HepG2 (cell line): ENCODE measurements around the gene PDILT. TPM values are rescaled to one million over a fixed set of nuclear protein-coding genes. Genes with fewer than 3 reads are reported as not detected.

Experiments
- ATAC-seq: fragments of 200-7000 bp; cut with Tn5 transposase; 3 replicates; pipeline ENCODE4 v1.9.1; 2020; ENCODE audit warnings: mild to moderate bottlenecking, moderate library complexity
- BruUV-seq: library from RNA; stranded (reverse); fragments of 400-500 nt; replicated peaks from 2 replicates; lab custom pipeline; 2021; lab: Mats Ljungman, UMichigan
- CTCF ChIA-PET: fragments of 300-600 bp; formaldehyde crosslinking; extraction: SDS; loops from one replicate; lab custom pipeline; 2021; ENCODE audit warnings: low total read pairs, inconsistent platforms, low intra/inter-chr PET ratio; lab: Yijun Ruan, JAX
- POLR2A ChIA-PET: fragments of 350-600 bp; sonication (Branson Sonifier 250); formaldehyde crosslinking; loops from one replicate; lab custom pipeline; 2020; ENCODE audit warnings: antibody characterized with exemption, inconsistent platforms; lab: Yijun Ruan, JAX
- DNase-seq: peaks from one replicate; pipeline ENCODE4 v3.0.0-alpha.2; 2015; ENCODE audit warnings: low spot score
- FAIRE-seq: peaks from 3 replicates; lab custom pipeline; 2011; peaks lifted over from hg19 to GRCh38; lab: Jason Lieb, UNC
- H2AFZ ChIP-seq: one replicate; pipeline ENCODE4 v1.6.1; 2011; ENCODE audit warnings: low read length, inconsistent platforms
- H3K27ac ChIP-seq: fragments of 300-600 bp; 3 replicates; pipeline ENCODE4 v1.8.0; 2011; ENCODE audit warnings: mixed run types, mild to moderate bottlenecking, mixed read lengths, low read length, inconsistent platforms; ENCODE audit not compliant: insufficient read depth; ENCODE audit errors: extremely low read length
- H3K27me3 ChIP-seq, 2 experiments: fragments of 200-600 bp in 1 of 2; 2 replicates in 1 of 2; 3 replicates in 1 of 2; pipeline versions ENCODE4 v1.6.0 to v1.8.0; 2011; ENCODE audit warnings: low read length in 2 of 2, mild to moderate bottlenecking in 2 of 2, moderate library complexity in 2 of 2, inconsistent platforms in 1 of 2; ENCODE audit not compliant: insufficient read depth in 2 of 2, control insufficient read depth in 1 of 2
- H3K36me3 ChIP-seq, 2 experiments: fragments of 200-600 bp in 1 of 2; replicated peaks in 1 of 2; 2 replicates in 1 of 2; 3 replicates in 1 of 2; pipeline versions ENCODE4 v1.5.1 to v1.8.0; 2011; ENCODE audit warnings: low read length in 2 of 2, inconsistent platforms in 1 of 2; ENCODE audit not compliant: insufficient read depth in 2 of 2, control insufficient read depth in 1 of 2
- H3K4me1 ChIP-seq: 2 replicates; pipeline ENCODE4 v1.5.1; 2012; ENCODE audit warnings: low read length, inconsistent platforms; ENCODE audit not compliant: insufficient read depth
- H3K4me2 ChIP-seq: 2 replicates; pipeline ENCODE4 v1.6.0; 2011; ENCODE audit warnings: low read depth, low read length, inconsistent platforms
- H3K4me3 ChIP-seq, 3 experiments: fragments of 200-600 bp in 1 of 3; sonication (generic), shearing (Covaris generic) in 1 of 3; replicated peaks in 1 of 3; 2 replicates each; pipeline ENCODE4 v1.5.1; 2011 to 2016; ENCODE audit warnings: low read length in 3 of 3, inconsistent platforms in 2 of 3, low read depth in 2 of 3, mild to moderate bottlenecking in 2 of 3, control low read depth in 1 of 3, mixed read lengths in 1 of 3; ENCODE audit not compliant: insufficient read depth in 1 of 3
- H3K79me2 ChIP-seq: one replicate; pipeline ENCODE4 v1.6.1; 2011; ENCODE audit warnings: low read length, inconsistent platforms; ENCODE audit not compliant: insufficient read depth
- H3K9ac ChIP-seq: 2 replicates; pipeline ENCODE4 v1.6.0; 2011; ENCODE audit warnings: mild to moderate bottlenecking, low read depth, low read length, inconsistent platforms; ENCODE audit not compliant: insufficient read depth
- H3K9me3 ChIP-seq: 2 replicates; pipeline ENCODE4 v1.5.1; 2012; ENCODE audit warnings: mild to moderate bottlenecking, low read length
- H4K20me1 ChIP-seq: 2 replicates; pipeline ENCODE4 v1.6.0; 2011; ENCODE audit warnings: inconsistent platforms, mild to moderate bottlenecking, low read length, moderate library complexity; ENCODE audit not compliant: insufficient read depth
- CCAR2 ChIP-seq: fragments of 200-400 bp; formaldehyde crosslinking; optimal IDR thresholded peaks from 2 replicates; pipeline ENCODE3; 2018; ENCODE audit warnings: low read depth, mild to moderate bottlenecking, low read length, moderate library complexity
- GTF2F1 ChIP-seq: fragments of 150-350 bp; IDR thresholded peaks from 2 replicates; pipeline ENCODE4 v1.6.1; 2014; ENCODE audit warnings: low read length
- JARID2 ChIP-seq: sonication (generic); formaldehyde crosslinking; IDR thresholded peaks from 2 replicates; pipeline ENCODE4 v1.8.1; 2023; ENCODE audit warnings: missing genetic modification reagents, inconsistent platforms; ENCODE audit not compliant: insufficient replicate concordance
- MIER3 ChIP-seq: IDR thresholded peaks from 2 replicates; pipeline ENCODE4 v1.6.1; 2016; ENCODE audit warnings: missing compliant biosample characterization, borderline replicate concordance
- NR1H2 ChIP-seq: sonication (generic); formaldehyde crosslinking; IDR thresholded peaks from 2 replicates; pipeline ENCODE4 v1.8.1; 2022; ENCODE audit warnings: low read depth, missing genetic modification reagents, borderline replicate concordance
- RAD21 ChIP-seq: fragments of 450-650 bp; formaldehyde crosslinking; IDR thresholded peaks from 2 replicates; pipeline ENCODE4 v1.5.0; 2020; ENCODE audit warnings: mild to moderate bottlenecking
- RCOR2 ChIP-seq: IDR thresholded peaks from 2 replicates; pipeline ENCODE4 v1.6.1; 2016; ENCODE audit warnings: missing biosample characterization, missing genetic modification reagents
- SAFB2 ChIP-seq: sonication (generic); formaldehyde crosslinking; IDR thresholded peaks from 2 replicates; pipeline ENCODE4 v1.5.1; 2020; ENCODE audit warnings: missing genetic modification reagents, low read depth, mild to moderate bottlenecking, borderline replicate concordance
- SNAI1 ChIP-seq: sonication (generic); formaldehyde crosslinking; IDR thresholded peaks from 2 replicates; pipeline ENCODE4 v1.5.0; 2020; ENCODE audit warnings: mild to moderate bottlenecking, missing genetic modification reagents, borderline replicate concordance
- SRY ChIP-seq: sonication (generic); formaldehyde crosslinking; IDR thresholded peaks from 2 replicates; pipeline ENCODE4 v1.8.0; 2022; ENCODE audit warnings: mild to moderate bottlenecking, missing genetic modification reagents
- ZXDC ChIP-seq: sonication (generic); formaldehyde crosslinking; IDR thresholded peaks from 2 replicates; pipeline ENCODE4 v1.5.0; 2020; ENCODE audit warnings: mild to moderate bottlenecking, missing genetic modification reagents
- WGBS: methylation state at CpG from one replicate; pipeline ENCODE4 v1.1.6; 2017; ENCODE audit warnings: low lambda C conversion rate; 5-methylcytosine and 5-hydroxymethylcytosine counted together
- in situ Hi-C: cut with HindIII; loops from 2 replicates; pipeline ENCODE4 v1.10.0; 2017; ENCODE audit warnings: low pct_unique_long_range_greater_than_20kb; ENCODE audit not compliant: extremely low pct_ligation_motif_present
- intact Hi-C: fragments of 100-400 bp; cut with micrococcal nuclease; formaldehyde crosslinking; loops from one replicate; pipeline ENCODE4 v1.10.0; 2022; ENCODE audit not compliant: unreplicated experiment
- polyA plus RNA-seq, 8 experiments: library from polyadenylated mRNA; depleted of rRNA in 3 of 8; stranded (reverse) in 7 of 8; unstranded in 1 of 8; fragments of >200 nt; fragmentation: Illumina TruSeq in 4 of 8; extraction: Trizol in 4 of 8; gene quantifications; 2 replicates each; pipeline versions ENCODE4 v1.2.1 to v1.2.3, GENCODE V29; 2011 to 2016; ENCODE audit warnings: low read depth in 4 of 8, missing spikeins in 1 of 8, mixed read lengths in 1 of 8; ENCODE audit not compliant: insufficient read depth in 1 of 8
- total RNA-seq, 5 experiments: library from RNA; depleted of rRNA; stranded (reverse); fragments of >200 nt; fragmentation: Illumina TruSeq; extraction: Trizol; gene quantifications; 2 replicates each; pipeline ENCODE4 v1.2.3, GENCODE V29; 2016; ENCODE audit warnings: low read depth in 1 of 5
- TF ChIP-seq, protein P1 (sequence below): IDR thresholded peaks from 2 replicates; pipeline ENCODE4 v1.4.0; 2020; ENCODE audit warnings: mild to moderate bottlenecking, missing genetic modification reagents
- TF ChIP-seq, protein P2 (sequence below): sonication (generic); formaldehyde crosslinking; IDR thresholded peaks from 2 replicates; pipeline ENCODE4 v1.8.0; 2022; ENCODE audit warnings: missing genetic modification reagents, low read depth, mild to moderate bottlenecking, borderline replicate concordance
- TF ChIP-seq, protein P3 (sequence below): sonication (generic); formaldehyde crosslinking; IDR thresholded peaks from 2 replicates; pipeline ENCODE4 v1.4.0; 2020; ENCODE audit warnings: missing genetic modification reagents

PDILT gene
- total and polyA plus RNA-seq, 2 of the 13 experiments (the other 11 are each of a cell fraction or from before 2014, with no cell fraction given) = not detected

DNA sequence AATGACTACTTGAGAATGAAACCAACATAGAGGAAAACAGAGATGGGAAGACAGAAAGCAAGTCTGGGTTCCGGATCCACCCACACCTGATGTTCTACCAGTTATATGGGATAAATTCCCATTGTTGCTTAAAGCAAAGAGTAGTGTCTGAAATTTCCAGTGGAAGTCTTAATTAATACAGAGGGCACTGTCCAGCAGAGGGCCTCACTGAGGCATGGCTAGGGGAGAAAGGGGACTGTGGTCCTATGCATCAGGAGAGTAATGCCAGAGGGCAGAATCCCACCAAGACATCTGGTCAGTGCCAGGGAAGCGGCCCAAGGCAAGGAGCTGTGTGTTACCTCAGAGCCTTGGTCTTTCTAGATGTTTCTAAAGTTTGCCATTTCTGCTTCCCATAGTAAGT, 44.5 kb downstream of the PDILT start:
- no TSS peak for BruUV-seq
- no peaks in the 10 kb centered on the region for H4K20me1 ChIP-seq
- H3K27me3 ChIP-seq = peaks cover 0 to 24% of the 10 kb centered on the region in 2 experiments; a peak in 2 of 5 replicates
- no peak overlapping the region for H3K9ac ChIP-seq
- POLR2A ChIA-PET = no interaction called here
- peak; percentile 39 for DNase-seq
- H3K36me3 ChIP-seq = no peaks in the 10 kb centered on the region
- no peaks in the 10 kb centered on the region for H3K9me3 ChIP-seq
- ATAC-seq = peak; percentile 78
- CTCF ChIA-PET = interaction anchor here (0.7 to 1.4 kb wide), 2 partner anchors 23 to 26 kb away, joined by 3 to 11 read pairs; no protein-coding TSS in a partner anchor
- peak; percentile 42 for FAIRE-seq
- in situ Hi-C loops (no loop called here), intact Hi-C loops (loop anchor here (1.0 kb wide), 1 partner anchor 23 kb away; no protein-coding TSS in a partner anchor)
- H2AFZ ChIP-seq = no peak overlapping the region
- no peak overlapping the region for H3K4me3 ChIP-seq
- peaks cover 6% of the 10 kb centered on the region for H3K4me1 ChIP-seq
- H3K79me2 ChIP-seq = no peaks in the 10 kb centered on the region
- no peak overlapping the region for H3K4me2 ChIP-seq
- no peak overlapping the region for H3K27ac ChIP-seq
- 5% methylated on average over 2 of the region's 2 CpGs for WGBS
- TF ChIP-seq GTF2F1 = no peak
- peak; percentile 57 for TF ChIP-seq RAD21
- TF ChIP-seq JARID2 (CRISPR knock-in tag) = peak; percentile 50
- TF ChIP-seq SNAI1 (CRISPR knock-in tag) = no peak
- TF ChIP-seq SRY = no peak
- TF ChIP-seq, protein P1, sequence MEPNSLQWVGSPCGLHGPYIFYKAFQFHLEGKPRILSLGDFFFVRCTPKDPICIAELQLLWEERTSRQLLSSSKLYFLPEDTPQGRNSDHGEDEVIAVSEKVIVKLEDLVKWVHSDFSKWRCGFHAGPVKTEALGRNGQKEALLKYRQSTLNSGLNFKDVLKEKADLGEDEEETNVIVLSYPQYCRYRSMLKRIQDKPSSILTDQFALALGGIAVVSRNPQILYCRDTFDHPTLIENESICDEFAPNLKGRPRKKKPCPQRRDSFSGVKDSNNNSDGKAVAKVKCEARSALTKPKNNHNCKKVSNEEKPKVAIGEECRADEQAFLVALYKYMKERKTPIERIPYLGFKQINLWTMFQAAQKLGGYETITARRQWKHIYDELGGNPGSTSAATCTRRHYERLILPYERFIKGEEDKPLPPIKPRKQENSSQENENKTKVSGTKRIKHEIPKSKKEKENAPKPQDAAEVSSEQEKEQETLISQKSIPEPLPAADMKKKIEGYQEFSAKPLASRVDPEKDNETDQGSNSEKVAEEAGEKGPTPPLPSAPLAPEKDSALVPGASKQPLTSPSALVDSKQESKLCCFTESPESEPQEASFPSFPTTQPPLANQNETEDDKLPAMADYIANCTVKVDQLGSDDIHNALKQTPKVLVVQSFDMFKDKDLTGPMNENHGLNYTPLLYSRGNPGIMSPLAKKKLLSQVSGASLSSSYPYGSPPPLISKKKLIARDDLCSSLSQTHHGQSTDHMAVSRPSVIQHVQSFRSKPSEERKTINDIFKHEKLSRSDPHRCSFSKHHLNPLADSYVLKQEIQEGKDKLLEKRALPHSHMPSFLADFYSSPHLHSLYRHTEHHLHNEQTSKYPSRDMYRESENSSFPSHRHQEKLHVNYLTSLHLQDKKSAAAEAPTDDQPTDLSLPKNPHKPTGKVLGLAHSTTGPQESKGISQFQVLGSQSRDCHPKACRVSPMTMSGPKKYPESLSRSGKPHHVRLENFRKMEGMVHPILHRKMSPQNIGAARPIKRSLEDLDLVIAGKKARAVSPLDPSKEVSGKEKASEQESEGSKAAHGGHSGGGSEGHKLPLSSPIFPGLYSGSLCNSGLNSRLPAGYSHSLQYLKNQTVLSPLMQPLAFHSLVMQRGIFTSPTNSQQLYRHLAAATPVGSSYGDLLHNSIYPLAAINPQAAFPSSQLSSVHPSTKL = no peak
- TF ChIP-seq MIER3 (CRISPR knock-in tag) = no peak
- no peak for TF ChIP-seq RCOR2 (CRISPR knock-in tag)
- no peak for TF ChIP-seq ZXDC (CRISPR knock-in tag)
- TF ChIP-seq, protein P2, sequence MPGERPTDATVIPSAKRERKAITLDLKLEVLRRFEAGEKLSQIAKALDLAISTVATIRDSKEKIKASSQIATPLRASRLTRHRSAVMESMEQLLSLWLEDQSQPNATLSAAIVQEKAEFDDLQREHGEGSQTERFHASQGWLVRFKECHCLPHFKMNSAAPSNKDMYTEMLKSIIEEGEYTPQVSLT (CRISPR knock-in tag) = no peak
- 0 out of 2 replicates have a peak, but pooled peaks have one; percentile 45 for TF ChIP-seq NR1H2 (CRISPR knock-in tag)
- no peak for TF ChIP-seq SAFB2 (CRISPR knock-in tag)
- TF ChIP-seq CCAR2 = no peak
- TF ChIP-seq, protein P3, sequence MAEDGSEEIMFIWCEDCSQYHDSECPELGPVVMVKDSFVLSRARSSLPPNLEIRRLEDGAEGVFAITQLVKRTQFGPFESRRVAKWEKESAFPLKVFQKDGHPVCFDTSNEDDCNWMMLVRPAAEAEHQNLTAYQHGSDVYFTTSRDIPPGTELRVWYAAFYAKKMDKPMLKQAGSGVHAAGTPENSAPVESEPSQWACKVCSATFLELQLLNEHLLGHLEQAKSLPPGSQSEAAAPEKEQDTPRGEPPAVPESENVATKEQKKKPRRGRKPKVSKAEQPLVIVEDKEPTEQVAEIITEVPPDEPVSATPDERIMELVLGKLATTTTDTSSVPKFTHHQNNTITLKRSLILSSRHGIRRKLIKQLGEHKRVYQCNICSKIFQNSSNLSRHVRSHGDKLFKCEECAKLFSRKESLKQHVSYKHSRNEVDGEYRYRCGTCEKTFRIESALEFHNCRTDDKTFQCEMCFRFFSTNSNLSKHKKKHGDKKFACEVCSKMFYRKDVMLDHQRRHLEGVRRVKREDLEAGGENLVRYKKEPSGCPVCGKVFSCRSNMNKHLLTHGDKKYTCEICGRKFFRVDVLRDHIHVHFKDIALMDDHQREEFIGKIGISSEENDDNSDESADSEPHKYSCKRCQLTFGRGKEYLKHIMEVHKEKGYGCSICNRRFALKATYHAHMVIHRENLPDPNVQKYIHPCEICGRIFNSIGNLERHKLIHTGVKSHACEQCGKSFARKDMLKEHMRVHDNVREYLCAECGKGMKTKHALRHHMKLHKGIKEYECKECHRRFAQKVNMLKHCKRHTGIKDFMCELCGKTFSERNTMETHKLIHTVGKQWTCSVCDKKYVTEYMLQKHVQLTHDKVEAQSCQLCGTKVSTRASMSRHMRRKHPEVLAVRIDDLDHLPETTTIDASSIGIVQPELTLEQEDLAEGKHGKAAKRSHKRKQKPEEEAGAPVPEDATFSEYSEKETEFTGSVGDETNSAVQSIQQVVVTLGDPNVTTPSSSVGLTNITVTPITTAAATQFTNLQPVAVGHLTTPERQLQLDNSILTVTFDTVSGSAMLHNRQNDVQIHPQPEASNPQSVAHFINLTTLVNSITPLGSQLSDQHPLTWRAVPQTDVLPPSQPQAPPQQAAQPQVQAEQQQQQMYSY (CRISPR knock-in tag) = no peak
